SH-SY5Y (cell line): ENCODE data around the gene BPIFB1.

Experiments used
- GATA2 ChIP-seq: IDR thresholded peaks from 2 replicates; pipeline ENCODE4 v1.6.1; 2011; ENCODE audit warnings: mild to moderate bottlenecking, low read depth, low read length
- GATA3 ChIP-seq: IDR thresholded peaks from 2 replicates; pipeline ENCODE4 v1.6.1; 2011; ENCODE audit warnings: low read depth, mild to moderate bottlenecking, low read length, moderate library complexity

The BPIFB1 gene

DNA sequence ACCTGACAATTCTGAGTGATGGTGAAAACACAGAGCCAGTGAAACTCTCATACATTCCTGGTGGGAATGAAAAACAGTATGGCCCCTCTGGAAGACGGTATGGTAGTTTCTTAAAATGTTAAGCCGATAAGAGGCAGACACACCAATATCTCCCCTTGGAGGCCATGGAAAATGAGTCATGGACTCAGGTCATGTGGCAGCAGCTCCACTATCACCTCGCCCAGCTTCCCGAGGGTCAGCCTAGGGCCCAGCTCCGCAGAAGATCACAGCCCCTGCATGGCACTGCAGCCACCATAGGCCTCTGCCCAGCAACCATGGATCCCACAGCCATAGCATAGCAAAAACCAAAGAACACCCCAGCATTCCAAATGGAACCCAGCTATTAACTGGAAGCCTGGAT lies 25.8 kb upstream of the BPIFB1 start:
- no peak for TF ChIP-seq GATA3
- TF ChIP-seq GATA2 = no peak

DNA sequence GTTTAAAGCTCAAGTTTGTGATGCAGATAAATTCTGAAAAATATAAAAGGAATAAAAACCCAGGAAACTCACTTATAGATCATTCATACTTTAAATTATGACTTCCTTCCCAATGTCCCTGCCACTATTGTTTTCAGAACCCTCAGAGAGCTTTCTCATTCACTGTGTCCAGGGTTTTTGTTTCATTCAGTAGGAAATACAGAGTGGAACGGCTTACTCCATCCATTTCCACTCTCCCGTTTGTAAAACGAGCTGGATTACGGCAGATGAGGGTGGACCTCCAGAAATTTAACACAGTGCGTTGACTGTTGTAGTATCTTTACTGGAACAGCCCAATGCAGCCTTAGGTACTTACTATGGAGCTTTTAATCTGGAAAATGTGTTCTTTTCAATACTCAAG lies 23.6 kb upstream of the BPIFB1 start:
- TF ChIP-seq GATA3 (no peak), GATA2 (no peak)

DNA sequence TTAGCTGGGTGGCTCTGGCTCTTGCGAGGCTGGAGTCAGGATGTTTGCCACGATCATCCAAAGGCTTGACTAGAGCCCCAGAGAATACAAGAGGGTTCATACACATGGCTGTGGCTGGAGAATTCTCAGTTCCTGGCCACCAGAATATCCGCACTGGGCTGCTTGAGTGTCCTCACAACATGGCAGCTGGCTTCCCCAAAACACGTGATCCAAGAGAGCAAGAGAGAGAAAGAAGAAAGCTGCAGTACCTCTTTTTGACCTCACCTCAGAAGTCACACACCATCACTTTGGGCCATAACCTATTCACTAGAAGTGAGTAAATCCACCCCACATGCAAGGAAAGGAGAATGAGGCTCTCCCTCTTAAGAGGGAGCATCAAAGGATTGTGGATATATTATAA lies 21.5 kb upstream of the BPIFB1 start:
- TF ChIP-seq GATA2 (no peak), GATA3 (no peak)

DNA sequence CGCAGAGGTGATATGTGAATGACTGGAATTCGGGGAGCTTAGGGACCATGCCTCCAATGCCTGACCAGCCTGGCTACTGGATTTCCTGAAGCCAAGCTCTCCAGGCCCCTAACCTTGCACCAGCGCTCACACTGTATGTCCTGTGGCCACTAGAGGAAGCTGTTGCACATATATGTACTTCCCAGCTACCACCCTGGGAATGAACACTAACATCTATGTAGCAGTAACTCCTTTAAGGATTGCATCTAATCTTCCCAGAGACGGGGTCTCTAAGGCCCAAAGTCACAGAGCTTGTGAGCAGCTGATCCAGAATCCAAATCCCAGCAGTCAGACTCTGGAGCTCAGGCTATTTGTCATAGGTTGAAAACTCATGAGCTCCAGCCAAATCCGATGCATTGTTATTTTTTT lies 20.4 kb upstream of the BPIFB1 start:
- TF ChIP-seq GATA3 (no peak), GATA2 (no peak)

DNA sequence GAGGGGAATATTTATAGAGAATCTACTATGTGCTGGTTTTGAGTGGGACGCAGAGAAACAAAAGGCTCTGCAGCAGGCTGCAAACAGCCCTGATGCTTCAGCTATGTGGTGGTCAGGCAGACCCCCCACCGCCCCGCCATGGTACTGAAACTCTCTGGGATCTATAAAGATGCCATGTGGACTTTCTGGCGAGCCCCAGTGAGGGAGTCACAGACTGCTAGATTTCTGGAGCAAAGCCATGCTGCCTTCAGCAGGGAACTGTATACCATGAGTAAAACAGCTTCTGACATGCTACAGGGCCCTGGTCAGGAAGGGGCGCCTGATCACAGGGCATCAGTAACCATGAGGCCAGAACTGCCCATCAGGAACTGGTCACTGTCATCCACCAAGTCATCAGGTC lies 19.2 kb upstream of the BPIFB1 start:
- TF ChIP-seq GATA2 = no peak
- no peak for TF ChIP-seq GATA3

DNA sequence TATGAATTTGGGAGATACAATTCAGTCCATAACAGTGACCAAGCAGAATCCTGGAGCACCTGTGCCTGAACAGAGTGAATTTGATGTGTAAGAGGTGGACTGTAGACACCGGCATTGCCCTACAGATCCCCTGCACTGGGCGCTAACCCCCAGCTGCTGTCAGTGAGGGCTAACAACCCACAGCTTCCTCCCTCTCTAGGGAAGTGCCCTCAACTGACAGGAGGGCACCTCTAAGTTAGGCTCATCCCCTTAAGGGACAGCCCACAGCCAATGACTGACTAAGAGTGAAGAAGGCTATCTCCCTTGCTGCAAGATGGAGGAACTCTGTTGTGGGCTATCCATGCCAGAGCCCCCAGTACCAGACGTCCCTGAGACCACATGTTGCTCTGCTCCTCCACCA lies 15.3 kb upstream of the BPIFB1 start:
- TF ChIP-seq GATA3 = no peak
- no peak for TF ChIP-seq GATA2

DNA sequence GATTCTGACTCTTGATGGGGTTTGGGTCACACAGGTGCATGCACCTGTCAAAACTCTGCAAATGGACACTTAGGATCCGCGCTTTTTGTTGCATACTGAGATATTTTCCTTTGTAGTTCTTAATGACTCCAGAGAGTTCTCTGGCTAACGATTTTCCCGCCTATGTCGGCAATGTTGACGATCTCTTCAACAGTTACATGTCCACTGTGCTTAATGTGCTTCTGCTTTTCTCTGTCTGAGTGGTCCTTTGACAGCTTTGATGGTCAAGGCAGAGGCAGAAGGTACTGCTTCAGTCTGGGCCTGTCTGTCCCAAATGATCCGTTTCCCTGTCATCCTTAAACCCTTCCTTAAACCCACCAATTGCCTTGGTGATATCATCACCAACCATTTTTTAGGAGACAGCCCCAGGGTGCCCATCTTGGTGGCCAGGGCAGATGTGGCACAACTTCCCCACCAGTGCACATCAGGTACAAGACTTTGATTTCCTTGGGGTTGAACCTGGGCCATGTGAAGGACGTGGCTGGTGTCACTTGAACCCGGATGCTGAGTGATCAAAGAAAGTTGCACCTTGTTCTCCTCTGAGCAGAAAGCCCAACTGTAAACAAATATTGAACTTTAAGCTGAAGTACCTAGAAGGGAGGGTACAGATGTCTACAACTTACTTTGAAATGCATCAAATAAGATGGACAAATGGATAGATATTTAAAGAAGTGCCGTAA lies 10.7 kb upstream of the BPIFB1 start:
- TF ChIP-seq GATA3 (no peak), GATA2 (no peak)

DNA sequence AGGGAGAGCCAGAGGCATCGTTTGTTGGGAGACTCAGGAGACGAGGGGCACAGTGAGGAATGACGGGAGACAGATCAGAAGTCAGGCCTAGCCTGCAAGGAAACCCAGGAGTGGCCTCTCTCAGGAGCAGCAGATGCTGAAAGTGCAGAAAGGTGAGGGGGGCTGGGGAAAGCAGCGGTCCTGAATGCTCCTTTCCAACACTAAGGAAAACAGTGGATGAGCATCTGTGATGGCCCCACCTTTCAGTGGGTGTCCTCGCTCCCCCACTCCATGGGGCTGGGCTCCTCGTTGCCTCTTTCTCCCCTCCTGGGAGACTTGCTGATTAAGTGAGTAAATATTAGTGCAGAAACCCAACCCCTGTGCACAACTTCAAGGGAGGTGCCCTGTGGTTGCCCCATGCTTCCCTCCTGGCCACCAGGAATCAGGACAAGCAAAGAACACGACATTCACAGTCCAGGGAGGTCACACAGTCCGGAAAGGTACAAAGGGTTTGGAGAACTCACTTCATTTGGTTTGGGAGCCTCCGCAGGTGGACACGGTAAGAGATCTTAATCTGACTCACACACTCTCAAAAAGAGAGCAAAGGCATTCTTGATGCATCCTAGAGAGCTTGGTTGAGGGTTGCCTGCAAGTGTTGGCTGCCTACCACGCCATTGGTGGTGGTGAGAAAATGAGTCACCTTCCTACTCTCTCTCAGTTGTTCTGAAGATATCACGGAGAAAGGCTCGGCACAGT lies 9.7 kb upstream of the BPIFB1 start:
- TF ChIP-seq GATA3 (no peak), GATA2 (no peak)

DNA sequence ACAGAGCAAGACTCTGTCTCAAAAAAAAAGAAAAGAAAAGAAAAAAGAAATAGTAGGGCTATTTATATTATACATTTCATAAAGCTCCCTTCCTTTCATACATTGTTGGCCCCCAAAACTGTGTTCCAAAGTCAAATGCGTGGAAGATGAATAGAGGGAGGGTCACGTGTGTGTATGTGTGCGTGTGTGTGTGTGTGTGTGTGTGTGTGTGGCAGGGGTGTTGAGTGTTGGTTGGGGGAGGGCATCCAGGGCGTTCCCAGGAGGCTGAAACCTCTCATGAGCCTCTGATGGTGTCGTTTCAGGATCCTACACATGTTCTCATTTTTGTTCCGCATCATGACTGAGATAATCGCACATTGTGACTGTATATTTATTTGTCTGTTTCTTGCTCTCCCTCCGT lies 7.8 kb upstream of the BPIFB1 start:
- TF ChIP-seq GATA2 (no peak), GATA3 (no peak)

DNA sequence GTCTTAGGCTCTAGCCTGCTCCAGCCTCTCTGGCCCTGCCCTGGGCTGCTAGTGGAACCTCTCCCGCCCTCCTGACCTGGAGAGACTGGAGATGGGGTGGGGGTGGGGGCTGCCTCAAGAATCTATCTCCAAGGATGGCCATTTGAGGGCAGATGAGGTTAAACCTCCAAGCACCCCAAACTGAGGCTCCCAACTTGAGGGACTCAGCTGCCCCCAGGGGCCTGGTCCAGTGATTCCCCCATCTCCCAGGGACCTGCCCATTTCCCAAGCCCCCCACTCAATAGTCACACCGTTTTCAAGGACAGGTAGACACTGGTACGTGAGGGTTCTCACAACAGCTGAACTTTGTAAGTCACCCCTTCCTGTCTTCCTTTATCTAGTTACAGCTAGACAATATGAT lies 7.1 kb upstream of the BPIFB1 start:
- TF ChIP-seq GATA3 (no peak), GATA2 (no peak)

DNA sequence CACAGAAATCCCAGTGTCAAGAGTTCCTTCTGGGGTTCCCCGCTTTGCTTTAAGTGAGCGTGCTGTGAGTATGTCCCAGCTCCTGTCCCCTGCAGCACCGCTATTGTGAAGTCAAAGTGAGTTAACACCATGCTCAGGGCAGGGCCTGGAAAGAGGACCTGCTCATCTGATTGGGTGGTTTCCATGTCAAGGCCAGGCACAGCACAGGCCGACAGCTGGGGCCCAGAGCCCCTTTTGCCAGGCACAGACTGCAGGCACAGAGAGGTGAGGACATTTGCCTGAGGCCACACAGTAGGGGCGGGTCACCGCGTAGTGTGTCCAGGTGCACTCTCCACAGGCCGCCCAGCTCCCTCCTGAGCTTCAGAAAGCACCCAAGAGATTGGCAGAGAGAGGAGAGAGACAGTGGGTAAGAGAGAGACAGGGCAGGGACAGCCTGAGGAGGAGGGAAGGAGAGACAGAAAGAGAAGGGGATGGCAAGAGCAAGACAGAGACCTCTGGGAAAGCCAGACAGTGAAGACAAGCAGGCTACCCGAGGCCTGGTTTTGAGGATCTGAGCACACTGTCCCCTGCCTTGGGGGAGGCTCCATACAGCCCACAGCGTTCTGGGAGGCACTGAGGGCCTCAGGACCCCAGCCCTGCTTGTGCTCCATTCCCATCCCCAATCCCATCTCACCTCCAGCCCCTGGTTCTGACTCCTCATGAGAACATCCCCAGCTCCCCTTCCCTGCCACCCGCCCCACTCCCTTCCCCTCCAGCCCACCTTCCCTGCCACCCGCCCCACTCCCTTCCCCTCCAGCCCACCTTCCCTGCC lies 6.5 kb upstream of the BPIFB1 start:
- TF ChIP-seq GATA2 (no peak), GATA3 (no peak)

DNA sequence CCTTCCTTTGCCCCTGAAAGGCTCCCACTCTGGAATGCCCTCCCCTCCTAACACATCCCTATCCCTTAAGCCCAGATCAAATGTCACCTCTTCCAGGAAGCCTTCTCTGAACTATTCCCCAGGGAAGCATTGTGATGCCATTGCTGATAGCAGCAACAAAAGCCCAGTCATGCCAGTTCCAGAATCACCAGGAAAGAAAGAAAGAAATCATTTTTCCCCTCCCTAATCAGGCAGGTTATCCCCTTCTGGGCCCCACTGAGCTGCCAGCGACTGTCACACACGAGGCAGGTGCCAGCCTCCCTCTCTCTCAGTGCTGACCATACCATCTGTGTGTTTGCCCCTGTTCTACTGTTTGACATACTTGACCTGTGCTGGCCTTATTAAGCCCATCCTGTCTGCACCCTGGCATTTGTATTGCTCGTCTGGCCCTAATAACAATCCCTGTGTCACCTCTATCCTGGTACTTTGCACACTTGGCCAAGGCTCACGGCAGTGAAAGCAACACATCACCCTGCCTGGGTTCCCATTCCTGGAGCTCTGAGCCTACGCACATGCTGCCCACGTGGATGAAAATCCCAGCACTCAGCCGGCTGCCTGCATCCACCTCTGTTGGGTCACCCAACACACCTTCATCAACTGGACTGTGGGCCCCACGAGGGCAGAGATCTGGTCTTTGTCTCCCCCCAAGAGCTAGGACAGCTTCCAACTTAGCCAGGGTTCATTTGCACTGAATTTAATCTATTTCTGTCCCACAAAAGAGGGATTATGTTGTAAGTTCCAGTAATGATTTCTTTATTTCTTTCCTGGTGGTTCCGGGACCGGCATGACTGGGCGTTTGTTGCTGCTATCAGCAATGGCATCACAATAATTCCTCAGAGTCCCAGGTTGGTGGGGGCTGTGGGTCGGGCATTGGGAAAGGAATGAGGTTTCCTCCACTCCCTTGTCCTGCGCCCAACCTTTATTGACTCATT lies 5.3 kb upstream of the BPIFB1 start:
- TF ChIP-seq GATA3 = no peak
- TF ChIP-seq GATA2 = no peak

DNA sequence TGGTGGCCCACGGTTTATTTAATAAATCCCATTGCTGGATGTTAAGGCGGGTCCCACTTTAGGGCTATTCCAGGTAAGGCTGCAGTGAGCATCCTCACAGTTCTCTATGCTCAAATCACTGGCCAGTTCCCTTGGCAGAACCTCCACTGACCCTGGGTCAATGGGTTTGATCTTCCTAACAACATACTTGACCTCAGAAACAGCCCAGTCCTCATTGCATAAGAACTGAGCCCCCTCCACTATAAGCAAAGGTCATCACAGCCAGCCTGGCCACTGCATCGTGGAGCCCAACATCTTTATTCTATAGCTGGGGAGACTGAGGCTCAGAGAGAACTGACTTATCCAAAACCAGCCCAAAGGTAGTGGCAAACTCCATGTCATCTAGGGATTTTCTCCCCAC lies 4.3 kb upstream of the BPIFB1 start:
- no peak for TF ChIP-seq GATA2
- TF ChIP-seq GATA3 = no peak

DNA sequence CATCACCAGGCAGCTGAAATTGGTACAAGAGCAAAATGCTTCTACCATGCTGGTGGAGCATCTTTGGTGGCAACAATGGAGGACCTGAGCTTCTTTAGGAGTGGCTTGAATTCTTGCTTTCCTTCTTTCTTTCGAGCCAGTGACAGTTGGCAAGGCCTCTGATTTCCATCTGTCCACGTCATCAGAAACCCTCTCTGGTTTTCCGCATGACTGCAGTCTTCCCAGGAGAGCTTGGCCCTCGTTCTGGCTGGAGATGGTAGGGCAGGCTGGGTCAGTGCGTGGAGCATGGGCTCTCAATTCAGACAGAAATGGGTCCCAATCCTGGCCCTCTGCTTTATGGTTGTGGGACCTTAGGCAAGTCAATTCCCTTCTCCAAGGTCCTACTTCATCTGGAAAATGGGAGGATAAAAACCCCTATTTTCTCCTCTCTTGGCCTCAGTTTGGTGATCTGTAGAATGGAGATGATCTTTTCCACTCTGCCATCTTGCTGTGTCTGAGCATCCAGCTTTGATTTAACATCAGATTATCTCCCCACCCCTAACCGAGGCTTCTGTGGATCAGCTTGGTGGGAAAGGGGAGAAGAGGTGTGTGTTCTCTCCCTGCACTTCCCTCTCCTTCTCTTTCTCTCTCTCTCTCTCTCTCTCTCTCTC lies 3.6 kb upstream of the BPIFB1 start:
- TF ChIP-seq GATA2 (no peak), GATA3 (no peak)
